B cell (primary cell): ENCODE results near the gene SIPA1L3. TPM values are rescaled to one million over a fixed set of nuclear protein-coding genes. Genes with fewer than 3 reads are reported as not detected.

ENCODE experiments used
- ATAC-seq: fragments of 200-7000 bp; cut with Tn5 transposase; one replicate; pipeline ENCODE4 v1.10.0; 2021; ENCODE audit warnings: low read depth, mild to moderate bottlenecking, moderate number of reproducible peaks, moderate library complexity
- CTCF ChIA-PET: fragments of 350-600 bp; sonication (Branson Sonifier 250); formaldehyde crosslinking; loops from one replicate; lab custom pipeline; 2021; ENCODE audit warnings: antibody characterized with exemption, inconsistent platforms; lab: Charles Lee
- POLR2A ChIA-PET: fragments of 350-600 bp; sonication (Branson Sonifier 250); formaldehyde crosslinking; loops from one replicate; lab custom pipeline; 2021; ENCODE audit warnings: antibody characterized with exemption; lab: Charles Lee
- DNase-seq: peaks from one replicate; pipeline ENCODE4 v3.0.0; 2013
- H2AFZ ChIP-seq: 2 replicates; pipeline ENCODE4 v1.6.1; 2012; ENCODE audit warnings: mild to moderate bottlenecking, low read depth, low read length; ENCODE audit not compliant: insufficient read depth, poor library complexity, severe bottlenecking
- H3K27ac ChIP-seq, 2 donors: 1 replicate in 1 of 2; 2 replicates in 1 of 2; pipeline ENCODE4 v1.5.1; 2012 to 2013; ENCODE audit warnings: low read length in 2 of 2, mild to moderate bottlenecking in 2 of 2, moderate library complexity in 1 of 2
- H3K27me3 ChIP-seq, 4 experiments: fragments of 200-600 bp in 1 of 4; sonication (generic) in 1 of 4; replicated peaks in 1 of 4; 1 replicate in 2 of 4; 2 replicates in 2 of 4; pipeline versions ENCODE4 v1.6.1 to v1.7.0; 2013 to 2016; ENCODE audit warnings: low read length in 3 of 4, mild to moderate bottlenecking in 2 of 4, mixed read lengths in 1 of 4, moderate library complexity in 1 of 4; ENCODE audit not compliant: insufficient read depth in 4 of 4, control insufficient read depth in 3 of 4; ENCODE audit errors: control extremely low read depth in 1 of 4
- H3K36me3 ChIP-seq, 2 experiments: replicated peaks in 1 of 2; 1 replicate in 1 of 2; 2 replicates in 1 of 2; pipeline versions ENCODE4 v1.6.1 to v1.7.1; 2013; ENCODE audit warnings: low read length in 1 of 2; ENCODE audit not compliant: insufficient read depth in 2 of 2, control insufficient read depth in 1 of 2; ENCODE audit errors: control extremely low read depth in 1 of 2, extremely low read depth in 1 of 2
- H3K4me1 ChIP-seq, 2 donors: fragments of 200-600 bp in 1 of 2; sonication (generic) in 1 of 2; 1 replicate in 1 of 2; 2 replicates in 1 of 2; pipeline versions ENCODE4 v1.5.1 to v1.6.1; 2013 to 2017; ENCODE audit warnings: low read length in 2 of 2; ENCODE audit not compliant: control insufficient read depth in 2 of 2, insufficient read depth in 2 of 2
- H3K4me2 ChIP-seq: replicated peaks from 2 replicates; pipeline ENCODE3; 2012; ENCODE audit warnings: mild to moderate bottlenecking, low read depth, low read length; ENCODE audit not compliant: poor library complexity, severe bottlenecking
- H3K4me3 ChIP-seq, 5 experiments: fragments of 200-600 bp in 1 of 5; sonication (generic) in 1 of 5; 1 replicate in 3 of 5; 2 replicates in 2 of 5; pipeline versions ENCODE4 v1.5.1 to v1.7.0; 2011 to 2016; ENCODE audit warnings: low read length in 4 of 5, mild to moderate bottlenecking in 4 of 5, low read depth in 2 of 5, control low read depth in 1 of 5, moderate library complexity in 1 of 5; ENCODE audit not compliant: insufficient read depth in 1 of 5; ENCODE audit errors: control extremely low read depth in 1 of 5, extremely low read depth in 1 of 5
- H3K79me2 ChIP-seq: fragments of 200-600 bp; sonication (generic); one replicate; pipeline ENCODE4 v1.6.0; 2016; ENCODE audit warnings: low read length; ENCODE audit not compliant: control insufficient read depth, insufficient read depth
- H3K9ac ChIP-seq: fragments of 200-600 bp; sonication (generic); 2 replicates; pipeline ENCODE4 v1.6.1; 2017; ENCODE audit warnings: mild to moderate bottlenecking, low read length, moderate library complexity
- H3K9me3 ChIP-seq, 3 donors: one replicate each; pipeline versions ENCODE4 v1.6.1 to v1.7.1; 2013; ENCODE audit warnings: low read length in 2 of 3; ENCODE audit not compliant: control insufficient read depth in 2 of 3, insufficient read depth in 1 of 3; ENCODE audit errors: control extremely low read depth in 1 of 3
- H4K20me1 ChIP-seq: 2 replicates; pipeline ENCODE4 v1.6.0; 2012; ENCODE audit warnings: mild to moderate bottlenecking, low read length; ENCODE audit not compliant: insufficient read depth, control insufficient read depth, poor library complexity, severe bottlenecking
- H3K27ac Mint-ChIP-seq: one replicate; pipeline ENCODE4 v1.8.0; 2021; ENCODE audit warnings: mixed read lengths
- H3K27me3 Mint-ChIP-seq: one replicate; pipeline ENCODE4 v1.8.0; 2021; ENCODE audit warnings: mixed read lengths
- H3K4me1 Mint-ChIP-seq: one replicate; pipeline ENCODE4 v1.8.0; 2021; ENCODE audit warnings: mixed read lengths
- H3K4me3 Mint-ChIP-seq: one replicate; pipeline ENCODE4 v1.8.0; 2021; ENCODE audit warnings: mixed read lengths
- H3K9me3 Mint-ChIP-seq: one replicate; pipeline ENCODE4 v1.8.0; 2022; ENCODE audit warnings: mixed read lengths; ENCODE audit not compliant: insufficient read depth
- CTCF ChIP-seq: fragments of 200-600 bp; IDR thresholded peaks from one replicate; pipeline ENCODE4 v1.8.0; 2022; ENCODE audit warnings: antibody characterized with exemption, mild to moderate bottlenecking
- EZH2 ChIP-seq: IDR thresholded peaks from 2 replicates; pipeline ENCODE4 v1.6.1; 2012; ENCODE audit warnings: borderline replicate concordance, low read depth, mild to moderate bottlenecking, moderate library complexity, low read length; ENCODE audit not compliant: insufficient read depth, poor library complexity, severe bottlenecking
- WGBS: methylation state at CpG from one replicate; pipeline ENCODE4 v1.1.5; 2013; ENCODE audit warnings: missing lambda C conversion rate; ENCODE audit not compliant: insufficient coverage; 5-methylcytosine and 5-hydroxymethylcytosine counted together
- intact Hi-C: fragments of 100-400 bp; cut with micrococcal nuclease; formaldehyde crosslinking; loops from one replicate; pipeline ENCODE4 v1.10.0; 2022
- polyA plus RNA-seq: library from polyadenylated mRNA; depleted of rRNA; stranded (reverse); fragments of >200 nt; gene quantifications from 2 replicates; pipeline ENCODE4 v1.2.3, GENCODE V29; 2012
- total RNA-seq, 2 donors: library from RNA; stranded (reverse); fragments of 120-200 nt in 1 of 2; gene quantifications; 1 replicate in 1 of 2; 2 replicates in 1 of 2; pipeline versions ENCODE4 v1.2.3 to v1.2.4, GENCODE V29; 2013 to 2022

SIPA1L3 gene
- total and polyA plus RNA-seq, 2 donors (not counting 1 experiment from before 2014, with no cell fraction given), result 48.3 to 295 TPM

- intact Hi-C loops, result no loop called here
- Mint-ChIP-seq H3K4me3 (no peak overlapping the region), H3K4me1 (peaks cover 7% of the 10 kb centered on the region), H3K27me3 (no peaks in the 10 kb centered on the region), H3K27ac (peak overlapping the region; percentile 56), H3K9me3 (no peaks in the 10 kb centered on the region)
- peaks cover 4 to 60% of the 10 kb centered on the region in 2 experiments for H3K36me3 ChIP-seq
- no peak overlapping the region for H3K9ac ChIP-seq
- no peak overlapping the region for H3K4me2 ChIP-seq
- ChIA-PET CTCF (no interaction called here), POLR2A (no interaction called here)
- H3K9me3 ChIP-seq, result no peaks in the 10 kb centered on the region
- ATAC-seq (peak; percentile 36), DNase-seq (no peak)
- no peak overlapping the region for H2AFZ ChIP-seq
- 75% methylated on average over 6 of the region's 6 CpGs for WGBS
- no peak overlapping the region for H3K27ac ChIP-seq
- no peak overlapping the region for H3K4me3 ChIP-seq
- H3K79me2 ChIP-seq, result peaks cover 8% of the 10 kb centered on the region
- TF ChIP-seq EZH2, result no peak
- no peak for TF ChIP-seq CTCF
- no peaks in the 10 kb centered on the region for H3K4me1 ChIP-seq
- H4K20me1 ChIP-seq, result peaks cover 67% of the 10 kb centered on the region
- H3K27me3 ChIP-seq, result no peaks in the 10 kb centered on the region
These were observed 283.1 kb downstream of the SIPA1L3 start for GRCh38 chr19:38190061-38190460.

DNA sequence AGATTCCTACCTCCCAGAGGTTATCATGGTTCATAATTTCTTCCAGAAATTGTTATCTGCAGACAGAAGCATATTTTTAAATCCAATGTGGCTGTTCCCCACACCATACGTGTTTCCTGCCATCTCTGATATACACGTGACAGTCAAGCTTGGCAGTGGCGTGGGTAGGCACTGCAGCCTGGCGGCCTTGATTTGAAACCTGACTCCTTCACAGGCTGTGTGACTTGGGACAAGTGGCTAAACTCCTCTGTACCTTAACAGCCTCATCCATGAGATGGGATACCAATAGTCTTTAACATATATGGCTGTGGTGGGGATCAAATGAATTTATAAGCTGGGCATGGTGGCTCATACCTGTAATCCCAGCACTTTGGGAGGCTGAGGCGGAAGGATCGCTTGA, 283.8 kb downstream of the SIPA1L3 start:
- DNase-seq, result no peak
- no peak for ATAC-seq
- Mint-ChIP-seq H3K27ac (no peak overlapping the region), H3K27me3 (no peaks in the 10 kb centered on the region), H3K9me3 (no peaks in the 10 kb centered on the region), H3K4me3 (no peak overlapping the region), H3K4me1 (peaks cover 7% of the 10 kb centered on the region)
- Histone ChIP-seq H2AFZ (no peak overlapping the region), H3K9ac (no peak overlapping the region), H3K9me3 (no peaks in the 10 kb centered on the region), H3K4me1 (no peaks in the 10 kb centered on the region), H3K79me2 (peaks cover 1% of the 10 kb centered on the region), H3K4me2 (no peak overlapping the region), H4K20me1 (peaks cover 65% of the 10 kb centered on the region), H3K36me3 (peaks cover 2 to 59% of the 10 kb centered on the region in 2 experiments), H3K4me3 (no peak overlapping the region), H3K27ac (no peak overlapping the region), H3K27me3 (no peaks in the 10 kb centered on the region)
- 87% methylated on average over 4 of the region's 6 CpGs for WGBS
- CTCF ChIA-PET, result no interaction called here
- no peak for TF ChIP-seq CTCF
- TF ChIP-seq EZH2, result no peak
- intact Hi-C loops, result no loop called here
- POLR2A ChIA-PET, result interaction anchor here (0.6 kb wide), 1 partner anchor 601 kb away, joined by 3 read pairs; no protein-coding TSS in a partner anchor
